DOHH2 (cell line): ENCODE measurements around the gene RANBP3L.
"Not testable (repeated sequence)": the region's sequence is repeated elsewhere in the genome, so short reads cannot be mapped to it uniquely, and the experiment has no call there.

ENCODE experiments used
- H3F3A ChIP-seq: fragments of 200-600 bp; sonication (generic), shearing (Covaris generic); 2 replicates; pipeline ENCODE4 v1.6.0; 2016; ENCODE audit warnings: antibody characterized with exemption, mild to moderate bottlenecking; ENCODE audit not compliant: control insufficient read depth, insufficient read depth
- H3K27ac ChIP-seq: fragments of 200-600 bp; sonication (generic); 2 replicates; pipeline ENCODE4 v1.5.1; 2014; ENCODE audit warnings: low read depth, mild to moderate bottlenecking, low read length, moderate library complexity
- H3K27me3 ChIP-seq: fragments of 200-600 bp; sonication (generic); 2 replicates; pipeline ENCODE4 v1.6.1; 2014; ENCODE audit warnings: mild to moderate bottlenecking, low read length, mixed read lengths; ENCODE audit not compliant: control insufficient read depth
- H3K36me3 ChIP-seq: fragments of 200-600 bp; sonication (generic); 2 replicates; pipeline ENCODE4 v1.6.1; 2014; ENCODE audit warnings: mild to moderate bottlenecking, low read length, moderate library complexity, mixed read lengths; ENCODE audit not compliant: control insufficient read depth
- H3K4me1 ChIP-seq: fragments of 200-600 bp; sonication (generic); 2 replicates; pipeline ENCODE4 v1.6.1; 2014; ENCODE audit warnings: mild to moderate bottlenecking, low read length, mixed read lengths; ENCODE audit not compliant: control insufficient read depth
- H3K4me2 ChIP-seq: fragments of 200-600 bp; sonication (generic); 2 replicates; pipeline ENCODE4 v1.6.0; 2014; ENCODE audit warnings: mild to moderate bottlenecking, low read length, moderate library complexity
- H3K4me3 ChIP-seq: fragments of 200-600 bp; sonication (generic); 2 replicates; pipeline ENCODE4 v1.5.1; 2014; ENCODE audit warnings: mild to moderate bottlenecking, low read length, mixed read lengths
- H3K79me2 ChIP-seq: fragments of 200-600 bp; sonication (generic); 2 replicates; pipeline ENCODE4 v1.6.1; 2014; ENCODE audit warnings: mild to moderate bottlenecking, low read length, mixed read lengths; ENCODE audit not compliant: control insufficient read depth
- H3K9me2 ChIP-seq: fragments of 200-600 bp; sonication (generic); replicated peaks from 2 replicates; pipeline ENCODE4 v1.6.1; 2014; ENCODE audit warnings: mild to moderate bottlenecking, low read length, mixed read lengths; ENCODE audit not compliant: control insufficient read depth
- H3K9me3 ChIP-seq: fragments of 200-600 bp; sonication (generic); 2 replicates; pipeline ENCODE4 v1.6.1; 2014; ENCODE audit warnings: antibody characterized with exemption, low read length, mixed read lengths; ENCODE audit not compliant: control insufficient read depth, insufficient read depth
- H4K20me1 ChIP-seq: fragments of 200-600 bp; sonication (generic); 2 replicates; pipeline ENCODE4 v1.6.0; 2014; ENCODE audit warnings: low read depth, mild to moderate bottlenecking, antibody characterized with exemption, low read length, moderate library complexity; ENCODE audit not compliant: control insufficient read depth, insufficient read depth
- EZH2phosphoT487 ChIP-seq: fragments of 200-600 bp; sonication (generic); IDR thresholded peaks from 2 replicates; pipeline ENCODE4 v1.6.1; 2017; ENCODE audit warnings: borderline replicate concordance, mild to moderate bottlenecking, antibody characterized with exemption, low read length, moderate library complexity, mixed read lengths
- TF ChIP-seq, protein P1 (sequence below): fragments of 200-600 bp; sonication (generic); IDR thresholded peaks from one replicate; pipeline ENCODE4 v1.5.1; 2014; ENCODE audit warnings: antibody characterized with exemption, mild to moderate bottlenecking, low read depth, low read length; ENCODE audit not compliant: poor library complexity, severe bottlenecking

RANBP3L gene

DNA sequence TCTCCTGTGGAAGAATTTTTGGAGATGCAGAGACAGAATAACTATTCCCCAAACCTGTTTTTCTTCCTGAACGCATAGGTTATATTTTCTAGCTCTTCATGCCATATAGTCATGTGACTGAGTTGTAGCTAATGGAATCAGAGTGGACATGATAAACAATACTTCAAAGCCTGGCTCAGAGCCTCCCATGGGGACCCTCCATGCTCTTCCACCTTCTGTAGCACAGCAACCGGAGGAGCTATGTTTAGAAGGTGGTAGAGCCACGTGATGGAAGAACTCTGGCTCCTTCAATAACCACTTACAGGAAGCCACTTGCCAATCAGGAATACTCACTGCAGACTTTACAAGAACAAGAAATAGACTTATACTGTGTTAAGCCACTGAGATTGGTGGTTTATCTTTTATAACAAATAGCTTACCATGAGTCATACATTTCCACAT lies 99.2 kb downstream of the RANBP3L start:
- no peaks in the 10 kb centered on the region for H3K79me2 ChIP-seq
- H4K20me1 ChIP-seq: no peaks in the 10 kb centered on the region
- no peaks in the 10 kb centered on the region for H3K9me2 ChIP-seq
- H3K4me3 ChIP-seq: no peak overlapping the region
- no peak overlapping the region for H3K4me2 ChIP-seq
- TF ChIP-seq EZH2phosphoT487: no peak
- TF ChIP-seq, protein P1, sequence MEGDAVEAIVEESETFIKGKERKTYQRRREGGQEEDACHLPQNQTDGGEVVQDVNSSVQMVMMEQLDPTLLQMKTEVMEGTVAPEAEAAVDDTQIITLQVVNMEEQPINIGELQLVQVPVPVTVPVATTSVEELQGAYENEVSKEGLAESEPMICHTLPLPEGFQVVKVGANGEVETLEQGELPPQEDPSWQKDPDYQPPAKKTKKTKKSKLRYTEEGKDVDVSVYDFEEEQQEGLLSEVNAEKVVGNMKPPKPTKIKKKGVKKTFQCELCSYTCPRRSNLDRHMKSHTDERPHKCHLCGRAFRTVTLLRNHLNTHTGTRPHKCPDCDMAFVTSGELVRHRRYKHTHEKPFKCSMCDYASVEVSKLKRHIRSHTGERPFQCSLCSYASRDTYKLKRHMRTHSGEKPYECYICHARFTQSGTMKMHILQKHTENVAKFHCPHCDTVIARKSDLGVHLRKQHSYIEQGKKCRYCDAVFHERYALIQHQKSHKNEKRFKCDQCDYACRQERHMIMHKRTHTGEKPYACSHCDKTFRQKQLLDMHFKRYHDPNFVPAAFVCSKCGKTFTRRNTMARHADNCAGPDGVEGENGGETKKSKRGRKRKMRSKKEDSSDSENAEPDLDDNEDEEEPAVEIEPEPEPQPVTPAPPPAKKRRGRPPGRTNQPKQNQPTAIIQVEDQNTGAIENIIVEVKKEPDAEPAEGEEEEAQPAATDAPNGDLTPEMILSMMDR: no peak
- peaks cover 2% of the 10 kb centered on the region; the same call in 1 of the 2 replicates for H3F3A ChIP-seq
- H3K9me3 ChIP-seq: no peaks in the 10 kb centered on the region
- peaks cover 55% of the 10 kb centered on the region for H3K36me3 ChIP-seq
- no peaks in the 10 kb centered on the region for H3K27me3 ChIP-seq
- H3K4me1 ChIP-seq: no peaks in the 10 kb centered on the region
- H3K27ac ChIP-seq: no peak overlapping the region

DNA sequence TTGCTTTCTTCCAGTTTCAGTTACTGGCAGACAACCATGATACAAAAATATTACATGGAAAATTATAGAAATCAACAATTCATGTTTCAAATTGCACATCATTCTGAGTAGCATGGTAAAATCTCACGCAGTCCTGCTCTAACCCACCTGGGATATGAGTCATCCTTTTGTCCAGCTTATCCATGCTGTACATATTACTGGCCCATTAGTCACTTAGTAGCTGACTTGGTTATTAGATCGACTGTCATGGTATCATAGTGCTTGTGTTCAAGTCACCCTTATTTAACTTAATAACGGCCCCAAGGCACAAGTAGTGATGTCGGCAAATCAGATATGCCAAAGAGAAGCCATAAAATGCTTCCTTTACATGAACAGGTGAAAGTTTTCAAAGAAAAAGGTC lies 101.2 kb downstream of the RANBP3L start:
- TF ChIP-seq, protein P1: no peak
- TF ChIP-seq EZH2phosphoT487: no peak
- peaks cover 2% of the 10 kb centered on the region; the same call in 1 of the 2 replicates for H3F3A ChIP-seq
- peaks cover 65% of the 10 kb centered on the region for H3K36me3 ChIP-seq
- no peaks in the 10 kb centered on the region for H3K79me2 ChIP-seq
- no peak overlapping the region for H3K4me3 ChIP-seq
- no peak overlapping the region for H3K27ac ChIP-seq
- no peaks in the 10 kb centered on the region for H3K9me2 ChIP-seq
- no peaks in the 10 kb centered on the region for H3K4me1 ChIP-seq
- no peaks in the 10 kb centered on the region for H4K20me1 ChIP-seq
- H3K9me3 ChIP-seq: no peaks in the 10 kb centered on the region
- no peaks in the 10 kb centered on the region for H3K27me3 ChIP-seq
- H3K4me2 ChIP-seq: no peak overlapping the region

DNA sequence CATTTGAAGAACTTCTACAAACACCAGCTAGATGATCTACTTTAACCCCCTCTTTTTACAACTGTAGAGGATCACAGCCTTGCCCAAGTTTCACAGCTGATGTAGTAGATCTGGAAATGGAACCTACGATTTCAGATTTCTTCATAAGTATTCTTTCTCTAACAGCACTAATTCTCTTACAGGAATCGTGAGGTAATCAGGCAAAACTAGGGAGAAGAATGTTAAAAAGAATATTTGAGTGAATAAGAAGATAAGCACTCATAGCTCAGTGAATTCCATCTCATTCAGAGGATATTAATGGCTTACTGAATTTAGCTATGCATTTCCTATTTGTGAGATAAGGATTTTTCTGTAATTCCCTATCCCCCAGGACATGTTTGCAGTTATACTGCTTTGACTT lies 102.1 kb downstream of the RANBP3L start:
- Histone ChIP-seq H3K9me2 (no peaks in the 10 kb centered on the region), H4K20me1 (no peaks in the 10 kb centered on the region), H3K79me2 (no peaks in the 10 kb centered on the region), H3K4me3 (no peak overlapping the region), H3F3A (peaks cover 2% of the 10 kb centered on the region), H3K4me2 (no peak overlapping the region), H3K9me3 (no peaks in the 10 kb centered on the region), H3K36me3 (peaks cover 66% of the 10 kb centered on the region), H3K27ac (no peak overlapping the region), H3K27me3 (no peaks in the 10 kb centered on the region), H3K4me1 (no peaks in the 10 kb centered on the region)
- TF ChIP-seq, protein P1: no peak
- TF ChIP-seq EZH2phosphoT487: no peak

DNA sequence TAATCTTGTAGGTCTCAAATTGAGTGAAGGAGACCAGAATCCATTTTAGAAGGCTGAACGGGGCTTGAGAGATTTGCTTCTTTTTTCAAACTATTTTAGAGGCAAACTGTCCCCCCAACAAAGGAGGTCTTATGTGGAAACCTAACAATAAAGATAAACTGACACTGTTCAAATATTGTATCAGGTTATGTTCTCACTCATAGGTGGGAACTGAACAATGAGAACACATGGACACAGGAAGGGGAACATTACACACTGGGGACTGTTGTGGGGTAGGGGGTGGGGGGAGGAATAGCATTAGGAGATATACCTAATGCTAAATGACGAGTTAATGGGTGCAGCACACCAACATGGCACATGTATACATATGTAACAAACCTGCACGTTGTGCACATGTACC lies 102.9 kb downstream of the RANBP3L start:
- not testable (repeated sequence) for H3K4me2 ChIP-seq, H3K4me3 ChIP-seq, H3F3A ChIP-seq, H4K20me1 ChIP-seq, H3K4me1 ChIP-seq, H3K27ac ChIP-seq, H3K9me3 ChIP-seq, H3K79me2 ChIP-seq, H3K27me3 ChIP-seq, H3K9me2 ChIP-seq
- peaks cover 74% of the 10 kb centered on the region for H3K36me3 ChIP-seq
